HepG2 (cell line): ENCODE measurements around the gene ELL. TPM values are rescaled to one million over a fixed set of nuclear protein-coding genes. Genes with fewer than 3 reads are reported as not detected.

ENCODE experiments used
- AHDC1 ChIP-seq: sonication (generic); formaldehyde crosslinking; IDR thresholded peaks from 2 replicates; pipeline ENCODE4 v1.5.1; 2020; ENCODE audit warnings: mild to moderate bottlenecking, missing genetic modification reagents, borderline replicate concordance
- AKAP8 ChIP-seq: sonication (generic); formaldehyde crosslinking; IDR thresholded peaks from 2 replicates; pipeline ENCODE4 v1.5.1; 2020; ENCODE audit warnings: mild to moderate bottlenecking, missing genetic modification reagents
- DPF2 ChIP-seq: sonication (generic); formaldehyde crosslinking; IDR thresholded peaks from 2 replicates; pipeline ENCODE4 v1.4.0; 2020; ENCODE audit warnings: mild to moderate bottlenecking, low read depth, missing genetic modification reagents, borderline replicate concordance
- ERF ChIP-seq: IDR thresholded peaks from 2 replicates; pipeline ENCODE4 v1.6.1; 2018; ENCODE audit warnings: missing biosample characterization, missing genetic modification reagents
- FLYWCH1 ChIP-seq: sonication (generic); formaldehyde crosslinking; IDR thresholded peaks from 2 replicates; pipeline ENCODE4 v1.8.1; 2023; ENCODE audit warnings: mild to moderate bottlenecking, missing genetic modification reagents
- GMEB1 ChIP-seq: sonication (generic); formaldehyde crosslinking; IDR thresholded peaks from 2 replicates; pipeline ENCODE4 v1.5.1; 2020; ENCODE audit warnings: missing genetic modification reagents, mild to moderate bottlenecking, borderline replicate concordance
- IRF9 ChIP-seq: sonication (generic); formaldehyde crosslinking; IDR thresholded peaks from 2 replicates; pipeline ENCODE4 v1.8.0; 2022; ENCODE audit warnings: missing genetic modification reagents, mild to moderate bottlenecking, borderline replicate concordance
- KAT8 ChIP-seq: IDR thresholded peaks from 2 replicates; pipeline ENCODE4 v1.6.1; 2016; ENCODE audit warnings: missing genetic modification reagents, missing compliant biosample characterization
- KDM4B ChIP-seq: sonication (generic); formaldehyde crosslinking; IDR thresholded peaks from 2 replicates; pipeline ENCODE4 v1.4.0; 2020; ENCODE audit warnings: missing genetic modification reagents
- KLF15 ChIP-seq: sonication (generic); formaldehyde crosslinking; IDR thresholded peaks from 2 replicates; pipeline ENCODE4 v1.8.1; 2023; ENCODE audit warnings: borderline replicate concordance, mild to moderate bottlenecking, inconsistent platforms, missing genetic modification reagents, mixed read lengths
- MAX ChIP-seq: IDR thresholded peaks from 2 replicates; pipeline ENCODE4 v1.6.1; 2012; ENCODE audit warnings: inconsistent platforms
- MLX ChIP-seq: IDR thresholded peaks from 2 replicates; pipeline ENCODE4 v1.6.1; 2016
- MXD1 ChIP-seq: sonication (generic); formaldehyde crosslinking; IDR thresholded peaks from 2 replicates; pipeline ENCODE4 v1.4.0; 2020; ENCODE audit warnings: mild to moderate bottlenecking, missing genetic modification reagents
- PHF21A ChIP-seq: sonication (generic); formaldehyde crosslinking; IDR thresholded peaks from 2 replicates; pipeline ENCODE4 v1.5.0; 2020; ENCODE audit warnings: mild to moderate bottlenecking, missing genetic modification reagents
- RFX1 ChIP-seq: fragments of 450-650 bp; IDR thresholded peaks from 2 replicates; pipeline ENCODE4 v1.6.1; 2017
- ZBTB25 ChIP-seq: IDR thresholded peaks from 2 replicates; pipeline ENCODE4 v1.6.1; 2018; ENCODE audit warnings: missing genetic modification reagents
- ZNF44 ChIP-seq: sonication (generic); formaldehyde crosslinking; IDR thresholded peaks from 2 replicates; pipeline ENCODE4 v1.5.1; 2020; ENCODE audit warnings: mild to moderate bottlenecking, missing genetic modification reagents
- ZNF563 ChIP-seq: sonication (generic); formaldehyde crosslinking; IDR thresholded peaks from 2 replicates; pipeline ENCODE4 v1.8.0; 2022; ENCODE audit warnings: mild to moderate bottlenecking, moderate library complexity, missing genetic modification reagents
- polyA plus RNA-seq, 8 experiments: library from polyadenylated mRNA; depleted of rRNA in 3 of 8; stranded (reverse) in 7 of 8; unstranded in 1 of 8; fragments of >200 nt; fragmentation: Illumina TruSeq in 4 of 8; extraction: Trizol in 4 of 8; gene quantifications; 2 replicates each; pipeline versions ENCODE4 v1.2.1 to v1.2.3, GENCODE V29; 2011 to 2016; ENCODE audit warnings: low read depth in 4 of 8, missing spikeins in 1 of 8, mixed read lengths in 1 of 8; ENCODE audit not compliant: insufficient read depth in 1 of 8
- total RNA-seq, 5 experiments: library from RNA; depleted of rRNA; stranded (reverse); fragments of >200 nt; fragmentation: Illumina TruSeq; extraction: Trizol; gene quantifications; 2 replicates each; pipeline ENCODE4 v1.2.3, GENCODE V29; 2016; ENCODE audit warnings: low read depth in 1 of 5

Gene ELL
- total and polyA plus RNA-seq, 2 of the 13 experiments (the other 11 are each of a cell fraction or from before 2014, with no cell fraction given) = 3.7 to 5.4 TPM

GRCh38 chr19:18514800-18515682 lies 6.8 kb downstream of the ELL start (continued):
- TF ChIP-seq ZBTB25 (CRISPR knock-in tag) = peak; percentile 97
- peak; percentile 95 for TF ChIP-seq AKAP8 (CRISPR knock-in tag)
- TF ChIP-seq KLF15 = no peak
- 0 out of 2 replicates have a peak, but pooled peaks have one; percentile 21 for TF ChIP-seq MXD1 (CRISPR knock-in tag)
- TF ChIP-seq KDM4B (CRISPR knock-in tag) = peak; percentile 98
- TF ChIP-seq DPF2 = peak; percentile 99
- TF ChIP-seq FLYWCH1 (CRISPR knock-in tag) = no peak
- TF ChIP-seq IRF9 (CRISPR knock-in tag) = peak; percentile 87
- TF ChIP-seq KAT8 (CRISPR knock-in tag) = peak; percentile 92
- TF ChIP-seq ERF (CRISPR knock-in tag) = peak; percentile 100
- TF ChIP-seq PHF21A = peak; percentile 100
- TF ChIP-seq ZNF563 (CRISPR knock-in tag) = peak; percentile 67; the same call in 1 of the 2 replicates
- peak; percentile 68 for TF ChIP-seq ZNF44 (CRISPR knock-in tag)
- TF ChIP-seq AHDC1 (CRISPR knock-in tag) = peak; percentile 95
- peak; percentile 92 for TF ChIP-seq MAX
- peak; percentile 97 for TF ChIP-seq MLX (CRISPR knock-in tag)
- peak; percentile 87 for TF ChIP-seq GMEB1 (CRISPR knock-in tag)
- peak; percentile 86 for TF ChIP-seq RFX1
